HTERT RPE-1 (cell line): ENCODE measurements around the gene CCT8L2.
"Not testable (repeated sequence)": the region's sequence is repeated elsewhere in the genome, so short reads cannot be mapped to it uniquely, and the experiment has no call there.

ENCODE experiments used
- in situ Hi-C: fragments of 300-500 bp; cut with MboI; formaldehyde crosslinking; loops from 4 replicates; pipeline ENCODE4 v1.14.3; 2020; ENCODE audit warnings: low sequenced_read_pairs

Gene CCT8L2, protein sequence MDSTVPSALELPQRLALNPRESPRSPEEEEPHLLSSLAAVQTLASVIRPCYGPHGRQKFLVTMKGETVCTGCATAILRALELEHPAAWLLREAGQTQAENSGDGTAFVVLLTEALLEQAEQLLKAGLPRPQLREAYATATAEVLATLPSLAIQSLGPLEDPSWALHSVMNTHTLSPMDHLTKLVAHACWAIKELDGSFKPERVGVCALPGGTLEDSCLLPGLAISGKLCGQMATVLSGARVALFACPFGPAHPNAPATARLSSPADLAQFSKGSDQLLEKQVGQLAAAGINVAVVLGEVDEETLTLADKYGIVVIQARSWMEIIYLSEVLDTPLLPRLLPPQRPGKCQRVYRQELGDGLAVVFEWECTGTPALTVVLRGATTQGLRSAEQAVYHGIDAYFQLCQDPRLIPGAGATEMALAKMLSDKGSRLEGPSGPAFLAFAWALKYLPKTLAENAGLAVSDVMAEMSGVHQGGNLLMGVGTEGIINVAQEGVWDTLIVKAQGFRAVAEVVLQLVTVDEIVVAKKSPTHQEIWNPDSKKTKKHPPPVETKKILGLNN

DNA sequence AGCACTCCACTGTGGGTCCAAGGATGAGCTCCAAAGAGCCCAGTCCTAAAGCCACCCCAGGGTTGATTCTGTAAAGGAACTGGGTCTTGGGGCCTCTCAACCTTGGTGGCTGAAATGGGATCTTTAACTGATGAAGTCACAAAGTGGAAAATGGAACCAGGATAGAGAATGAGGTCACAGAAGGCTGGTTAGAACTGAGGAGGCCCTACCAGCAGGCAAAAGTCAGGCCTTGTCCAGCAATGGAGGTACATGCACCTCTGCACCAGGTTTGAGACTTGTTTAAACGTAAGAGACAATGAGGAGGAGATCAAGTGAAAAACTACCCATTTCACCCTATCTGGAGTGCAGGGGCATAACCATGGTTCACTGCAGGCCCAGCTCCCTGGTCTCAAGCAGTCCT is at the start of gene CCT8L2:
CCT8L2 (minus strand) TSS at position 101 of the 400 bp plus-strand sequence. CDS start 260 bp downstream, outside the sequence.
- in situ Hi-C loops = not testable (repeated sequence)

DNA sequence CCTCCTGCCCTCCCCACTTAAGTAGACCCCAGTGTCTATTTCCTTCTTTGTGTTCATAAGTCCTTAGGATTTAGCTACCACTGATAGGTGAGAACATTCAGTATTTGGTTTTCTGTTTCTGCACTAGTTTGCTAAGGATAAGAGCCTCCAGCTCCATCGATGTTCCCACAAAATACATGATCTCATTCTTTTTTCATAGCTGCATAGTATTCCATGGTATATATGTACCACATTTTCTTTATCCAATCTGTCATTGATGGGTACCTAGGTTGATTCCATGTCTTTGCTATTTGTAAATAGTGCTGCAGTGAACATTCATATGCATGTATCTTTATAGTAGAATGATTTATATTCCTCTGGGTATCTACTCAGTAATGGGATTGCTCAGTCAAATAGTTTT is 42.8 kb upstream of the CCT8L2 start:
- in situ Hi-C loops = not testable (repeated sequence)

DNA sequence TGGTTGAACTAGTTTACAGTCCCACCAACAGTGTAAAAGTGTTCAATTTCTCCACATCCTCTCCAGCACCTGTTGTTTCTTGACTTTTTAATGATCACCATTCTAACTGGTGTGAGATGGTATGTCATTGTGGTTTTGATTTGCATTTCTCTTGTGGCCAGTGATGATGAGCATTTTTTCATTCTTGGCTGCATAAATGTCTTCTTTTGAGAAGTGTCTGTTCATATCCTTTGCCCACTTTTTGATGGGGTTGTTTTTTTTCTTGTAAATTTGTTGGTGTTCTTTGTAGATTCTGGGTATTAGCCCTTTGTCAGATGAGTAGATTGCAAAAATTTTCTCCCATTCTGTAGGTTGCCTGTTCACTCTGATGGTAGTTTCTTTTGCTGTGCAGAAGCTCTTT is 41.5 kb upstream of the CCT8L2 start:
- in situ Hi-C loops = not testable (repeated sequence)

DNA sequence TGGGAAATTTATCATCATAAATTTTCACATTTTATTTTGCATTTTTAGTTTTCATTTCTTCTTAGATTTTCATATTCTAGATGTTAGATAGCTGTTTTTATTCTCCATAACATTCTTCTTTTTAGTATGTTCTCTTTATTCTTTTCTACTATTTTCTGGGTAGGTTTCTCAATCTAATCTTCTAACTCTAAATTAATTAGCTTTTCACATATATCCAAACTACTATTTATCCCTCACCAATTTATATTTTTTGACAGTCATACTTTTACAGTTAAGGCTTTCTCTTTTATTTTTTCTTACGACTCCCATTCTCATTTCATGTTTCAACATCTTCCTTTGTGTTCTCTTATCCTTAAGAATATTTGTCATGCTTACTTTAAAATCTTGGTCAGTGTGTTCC is 35.9 kb upstream of the CCT8L2 start:
- in situ Hi-C loops = not testable (repeated sequence)

DNA sequence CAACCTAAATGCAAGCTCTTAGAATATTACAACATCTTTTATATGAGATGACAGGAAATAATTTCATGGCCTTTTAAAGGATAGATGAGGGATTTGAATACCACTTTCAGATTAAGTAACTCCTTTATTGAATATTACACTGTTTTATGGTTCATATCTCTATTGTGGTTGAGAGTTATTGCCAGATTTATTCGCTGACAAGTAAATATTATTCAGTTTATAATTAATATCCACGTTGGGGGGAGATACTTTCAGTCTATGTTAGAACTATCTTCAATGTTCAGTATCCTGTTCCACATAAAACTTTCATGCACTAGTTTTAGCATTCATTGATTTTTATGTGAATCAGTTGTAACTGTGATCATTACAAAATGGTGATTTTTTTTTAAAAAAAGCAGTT is 32.4 kb upstream of the CCT8L2 start:
- in situ Hi-C loops = not testable (repeated sequence)

DNA sequence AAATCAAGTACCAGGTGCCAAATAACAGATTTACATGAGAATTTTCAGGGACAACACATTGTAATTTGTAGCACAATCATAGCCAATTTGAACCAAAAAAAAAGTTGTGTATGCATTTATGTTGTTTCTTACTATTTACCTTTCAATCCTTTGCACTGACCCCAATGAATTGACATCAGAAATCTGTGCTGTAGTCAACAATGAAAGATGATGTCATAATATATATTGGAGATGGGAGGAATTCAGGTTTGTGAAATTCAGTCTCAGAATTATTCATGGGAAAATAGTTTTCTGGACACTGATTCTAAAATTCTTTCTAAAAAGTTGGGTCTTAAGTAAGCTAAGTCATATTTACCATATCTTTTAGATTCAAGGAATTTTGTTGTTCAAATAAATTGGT is 31.0 kb upstream of the CCT8L2 start:
- in situ Hi-C loops = not testable (repeated sequence)

DNA sequence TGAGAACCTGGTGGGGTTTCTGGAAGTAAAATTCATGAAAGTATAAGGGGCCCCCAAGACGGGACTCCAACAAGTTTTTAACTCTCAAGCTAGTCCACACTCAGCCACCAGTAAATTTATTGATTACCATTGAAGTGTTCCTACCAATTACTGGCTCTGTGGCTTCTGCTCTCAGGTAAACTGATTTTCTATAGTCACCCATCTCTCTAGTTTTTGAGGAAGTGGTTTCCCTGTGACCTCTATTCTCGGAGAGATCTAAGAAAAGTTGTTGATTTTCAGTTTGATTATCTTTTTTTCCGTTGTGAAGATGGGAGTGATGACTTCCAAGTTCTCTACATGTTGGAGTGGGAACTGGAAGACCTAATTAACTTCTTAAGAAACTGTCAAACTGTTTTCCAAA is 24.9 kb upstream of the CCT8L2 start:
- in situ Hi-C loops = not testable (repeated sequence)

DNA sequence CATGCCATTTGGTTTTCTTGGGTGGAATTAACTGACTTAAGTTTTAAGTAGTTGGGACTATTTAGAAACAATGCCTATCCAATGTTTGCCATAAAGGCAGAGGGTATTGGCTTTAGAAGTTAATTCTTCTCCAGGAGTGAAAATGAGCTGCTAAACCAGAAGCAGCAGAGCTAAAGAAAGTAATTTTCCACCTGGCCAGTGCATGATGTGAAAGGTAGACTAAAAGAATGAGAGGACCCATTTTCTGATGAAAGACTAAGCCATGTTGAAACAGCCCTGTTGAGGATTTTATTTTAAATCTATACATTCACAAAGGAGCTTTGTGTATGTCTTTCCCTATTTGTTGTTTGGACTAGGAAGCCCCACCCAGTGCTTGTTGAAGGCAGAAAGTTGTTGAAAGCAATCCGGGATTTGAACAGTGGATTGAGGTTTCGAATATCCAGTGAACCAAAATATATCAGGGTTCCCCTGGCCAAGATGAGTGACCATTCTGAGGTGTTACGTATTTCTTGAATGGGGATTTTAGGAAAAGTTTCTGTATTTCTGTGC is 23.9 kb upstream of the CCT8L2 start:
- in situ Hi-C loops = not testable (repeated sequence)

DNA sequence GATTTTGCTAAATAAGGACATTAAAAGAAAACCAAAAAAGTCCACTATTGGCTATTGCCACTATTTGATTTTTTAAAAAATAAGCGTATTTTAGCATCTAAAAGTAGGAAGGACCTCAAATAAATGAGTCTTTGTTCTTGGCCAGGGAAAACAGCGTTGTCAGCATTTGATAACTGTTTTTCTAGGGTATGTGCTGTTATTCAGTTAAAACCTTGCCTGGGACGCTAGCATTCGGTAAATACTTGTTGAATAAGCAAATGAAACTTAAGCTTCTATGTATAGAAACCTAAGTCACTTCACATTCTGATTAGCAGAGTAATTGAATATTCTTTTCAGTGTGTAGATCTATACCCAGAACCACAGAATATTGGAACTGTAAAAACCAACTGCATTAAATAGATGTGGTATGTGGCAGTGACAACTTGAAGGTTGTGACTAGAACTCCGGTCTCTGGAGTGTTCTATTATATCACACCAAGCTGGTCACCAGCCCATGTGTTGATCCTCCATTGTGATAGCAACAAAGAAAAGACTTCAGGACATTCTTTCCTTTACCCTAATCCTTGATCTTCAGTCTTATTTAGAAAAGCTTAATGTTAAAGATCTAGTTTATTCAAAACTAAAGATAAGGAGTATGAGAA is 23.1 kb upstream of the CCT8L2 start:
- in situ Hi-C loops = not testable (repeated sequence)

DNA sequence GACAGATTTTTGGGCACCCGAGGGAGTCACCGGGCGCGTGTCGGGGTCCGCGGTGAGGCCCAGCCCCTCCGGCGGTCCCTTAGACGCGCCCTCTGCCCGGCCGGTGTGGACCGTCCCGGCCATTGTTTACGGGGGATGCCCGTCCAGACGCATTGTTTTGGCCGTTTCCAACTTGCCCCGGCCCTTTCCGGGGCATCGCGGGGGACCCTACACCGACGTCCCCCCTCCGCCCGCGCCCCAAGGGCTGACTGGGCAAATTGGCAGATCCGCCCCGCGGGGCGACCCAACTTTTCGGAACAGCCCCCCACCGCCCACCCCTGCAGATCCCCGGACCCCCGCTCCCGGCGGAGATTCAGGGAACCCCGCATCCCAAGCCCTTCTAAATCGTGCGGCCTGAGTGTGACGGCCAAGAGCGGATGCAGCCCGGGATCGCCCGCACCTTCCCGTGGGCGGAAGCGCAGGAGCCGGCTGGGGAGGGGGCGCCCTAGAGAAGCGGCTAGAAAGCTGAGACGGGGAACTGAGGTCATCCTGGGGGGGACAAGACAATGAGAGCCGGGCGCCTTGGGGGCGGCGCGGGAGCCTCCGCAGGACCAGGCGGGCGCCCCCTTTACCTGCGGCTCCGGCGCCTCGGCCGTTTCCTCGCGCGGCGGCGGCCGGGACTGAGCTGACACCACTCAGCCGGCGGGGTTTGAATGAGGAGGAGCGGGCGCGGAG is 17.1 kb upstream of the CCT8L2 start:
- in situ Hi-C loops = no loop called here

DNA sequence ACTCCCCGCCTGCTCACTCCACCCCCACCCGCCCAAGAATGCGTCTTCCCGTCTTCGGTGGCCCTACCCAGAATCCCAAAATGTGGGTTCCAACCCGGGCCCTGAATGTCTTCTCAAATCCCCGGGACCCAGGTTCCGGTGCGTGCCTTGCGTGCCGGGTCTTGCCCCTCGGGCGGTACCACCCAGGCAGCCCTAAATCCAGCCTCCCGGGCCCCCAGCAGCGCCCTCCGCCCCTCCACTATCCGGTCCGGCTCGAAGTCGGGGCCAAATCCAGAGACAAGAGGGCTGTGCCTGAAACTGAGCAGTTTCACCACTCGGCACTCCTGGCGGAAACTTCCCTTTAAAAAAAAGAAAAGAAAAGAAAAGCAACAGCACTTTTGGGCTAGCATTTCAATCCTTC is 16.3 kb upstream of the CCT8L2 start:
- in situ Hi-C loops = no loop called here

DNA sequence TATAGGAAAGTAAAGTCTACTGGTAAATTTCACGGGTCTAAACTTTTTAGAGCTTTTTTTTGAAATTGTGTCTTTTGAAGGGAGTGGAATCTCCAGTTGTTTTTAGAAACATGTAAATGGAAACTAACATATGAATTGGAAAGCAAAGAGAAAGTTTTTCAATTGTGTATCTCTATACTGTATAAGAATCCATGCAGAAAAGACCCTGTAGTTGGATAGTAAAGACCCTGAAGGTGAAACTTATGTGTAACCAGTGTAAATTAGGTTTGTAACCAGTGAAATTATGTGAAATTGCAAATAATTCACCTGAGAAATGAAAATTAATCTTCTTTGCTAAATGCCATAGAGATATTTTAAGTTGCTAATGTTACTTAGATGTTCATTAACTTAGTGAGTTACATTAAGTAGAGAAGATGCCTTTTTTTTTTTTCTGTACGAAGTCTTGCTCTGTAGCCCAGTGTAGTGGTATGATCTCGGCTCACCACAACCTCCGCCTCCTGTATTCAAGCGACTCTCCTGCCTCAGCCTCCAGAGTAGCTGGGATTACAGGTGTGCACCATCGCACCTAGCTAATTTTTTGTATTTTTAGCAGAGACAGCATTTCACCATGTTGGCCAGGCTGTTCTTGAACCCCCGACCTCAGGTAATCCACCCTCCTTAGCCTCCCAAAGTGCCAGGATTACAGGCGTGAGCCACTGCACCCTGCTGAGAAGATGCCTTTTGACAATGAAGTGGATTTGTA is 11.8 kb upstream of the CCT8L2 start:
- in situ Hi-C loops = not testable (repeated sequence)

DNA sequence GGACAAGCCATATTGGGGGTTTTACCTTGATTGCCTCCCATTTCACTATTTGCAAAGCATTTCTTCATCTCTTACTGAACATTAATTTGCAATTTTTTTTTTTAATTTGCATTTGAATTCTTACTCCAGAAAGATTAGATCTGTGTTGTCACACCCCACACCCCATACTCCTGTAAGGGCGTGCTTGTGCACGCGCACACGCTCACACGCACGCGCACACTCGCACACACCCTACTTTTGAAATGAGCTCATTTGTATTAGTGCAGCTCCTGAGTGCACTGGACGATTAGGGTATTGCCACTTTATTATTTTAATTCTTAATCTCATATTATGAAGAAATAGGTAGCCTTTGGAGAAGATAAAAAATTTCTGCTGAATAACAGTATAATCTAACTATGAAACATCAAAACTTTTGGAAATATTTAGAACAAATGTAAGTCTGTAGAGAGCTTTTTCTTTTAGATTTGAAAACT is 11.2 kb upstream of the CCT8L2 start:
- in situ Hi-C loops = not testable (repeated sequence)

DNA sequence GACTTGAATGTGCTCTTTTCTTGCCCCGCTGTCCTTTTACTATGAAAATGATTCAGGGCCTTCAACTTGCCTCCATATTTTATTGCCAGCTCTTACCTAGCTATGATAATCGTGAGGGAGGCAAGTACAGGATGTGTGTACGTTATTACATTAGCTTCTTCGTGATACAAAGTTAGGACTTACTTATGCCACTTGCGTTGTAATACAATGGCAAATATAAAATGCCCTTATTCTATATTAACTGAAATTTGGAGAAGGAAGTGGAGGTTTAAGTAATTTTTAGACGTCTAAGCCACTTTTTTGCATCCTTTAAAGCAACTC is 10.8 kb upstream of the CCT8L2 start:
- in situ Hi-C loops = no loop called here

DNA sequence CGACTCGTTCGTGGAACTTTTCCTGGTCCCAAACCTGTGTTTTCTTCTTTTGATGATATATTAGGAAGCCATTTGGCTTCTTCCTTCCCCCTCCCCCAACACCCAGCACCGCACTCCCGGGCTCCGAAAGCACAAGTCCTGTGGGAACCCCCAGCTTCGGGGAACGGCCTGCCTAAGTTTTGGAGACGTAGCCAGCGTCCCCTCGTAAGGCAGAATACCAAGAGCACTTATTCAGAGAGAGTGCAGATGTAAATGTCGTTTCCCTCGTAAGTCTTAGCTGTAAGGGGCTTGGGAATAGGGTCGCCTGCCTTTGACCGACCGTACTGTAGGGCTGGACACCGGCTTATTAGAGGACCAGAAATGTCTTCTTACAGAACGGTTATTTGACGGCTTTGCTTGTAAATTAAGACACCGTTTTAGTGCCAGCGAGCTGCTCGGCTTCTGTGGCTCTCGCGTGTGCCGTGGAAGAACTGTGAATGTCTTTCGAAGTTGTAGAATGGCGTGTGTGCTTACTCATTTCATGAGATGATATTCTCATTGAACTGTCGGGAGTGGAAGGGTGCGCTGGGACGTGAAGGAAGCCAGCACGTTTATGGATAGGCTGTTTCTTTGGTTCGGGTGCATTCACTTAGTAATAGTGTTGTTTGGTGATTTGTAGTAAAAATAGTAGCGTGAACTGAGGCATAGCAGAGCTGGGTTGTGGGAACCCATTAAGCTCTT is 10.3 kb upstream of the CCT8L2 start:
- in situ Hi-C loops = not testable (repeated sequence)

DNA sequence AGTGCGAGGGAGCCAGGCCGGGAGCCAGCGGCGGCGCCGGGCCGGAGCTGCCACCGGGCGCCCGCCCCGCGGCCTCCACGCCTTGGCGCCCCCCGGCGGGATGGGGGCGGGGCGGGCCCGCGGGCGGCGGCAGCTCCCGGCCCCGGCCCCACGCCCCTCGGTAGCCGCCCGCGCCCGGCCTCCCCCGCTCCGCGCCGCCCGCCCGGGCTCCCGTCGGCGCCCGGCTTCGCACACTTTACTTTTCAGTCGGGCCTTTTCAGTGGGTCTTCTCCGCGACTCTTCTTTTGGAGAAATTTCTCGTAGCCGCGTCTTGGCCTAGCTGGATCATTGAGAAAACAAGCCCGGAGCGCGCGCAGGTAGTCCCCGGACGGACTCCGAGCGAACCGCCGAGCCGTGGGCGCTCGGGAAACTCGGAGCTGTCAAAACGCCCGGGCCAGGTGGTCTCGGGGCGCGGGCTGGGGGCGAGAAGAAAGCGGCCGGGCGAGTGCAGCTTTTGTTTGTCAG is 9.7 kb upstream of the CCT8L2 start:
- in situ Hi-C loops = not testable (repeated sequence)

DNA sequence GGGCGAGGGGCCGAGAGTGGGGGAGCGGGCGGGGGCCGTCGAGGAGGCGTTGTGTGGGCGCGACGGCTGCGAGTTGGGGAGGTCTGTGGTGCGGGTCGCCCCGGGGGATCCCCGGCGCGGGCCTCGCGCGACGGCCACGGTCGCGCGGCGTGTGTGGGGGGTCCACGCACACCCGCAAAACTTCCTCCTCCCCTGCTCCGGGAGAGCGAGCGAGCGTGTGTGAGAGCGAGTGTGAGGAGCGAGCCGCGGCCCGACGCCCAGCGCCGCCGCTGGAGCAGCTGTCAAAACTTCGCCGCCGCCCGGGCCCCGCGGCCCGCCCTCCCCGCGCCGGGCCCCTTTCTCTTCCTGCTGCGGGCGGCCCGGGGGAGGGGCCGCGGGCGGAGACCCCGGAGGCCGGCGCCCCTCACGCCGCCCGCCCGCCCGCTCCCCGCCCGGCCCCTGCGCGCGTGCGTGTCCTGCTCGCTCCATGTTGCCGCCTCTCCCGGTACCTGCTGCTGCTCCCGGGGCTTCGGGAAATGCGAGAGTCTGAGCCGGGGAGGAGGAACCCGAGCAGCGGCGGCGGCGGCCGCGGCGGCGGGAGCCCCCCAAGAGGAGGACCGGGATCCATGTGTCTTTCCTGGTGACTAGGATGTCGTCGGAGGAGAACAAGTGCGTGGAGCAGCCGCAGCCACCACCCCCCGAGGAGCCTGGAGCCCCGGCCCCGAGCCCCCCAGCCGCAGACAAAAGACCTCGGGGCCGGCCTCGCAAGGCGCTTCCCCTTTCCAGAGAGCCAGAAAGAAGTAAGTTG is 9.0 kb upstream of the CCT8L2 start:
- in situ Hi-C loops = no loop called here

DNA sequence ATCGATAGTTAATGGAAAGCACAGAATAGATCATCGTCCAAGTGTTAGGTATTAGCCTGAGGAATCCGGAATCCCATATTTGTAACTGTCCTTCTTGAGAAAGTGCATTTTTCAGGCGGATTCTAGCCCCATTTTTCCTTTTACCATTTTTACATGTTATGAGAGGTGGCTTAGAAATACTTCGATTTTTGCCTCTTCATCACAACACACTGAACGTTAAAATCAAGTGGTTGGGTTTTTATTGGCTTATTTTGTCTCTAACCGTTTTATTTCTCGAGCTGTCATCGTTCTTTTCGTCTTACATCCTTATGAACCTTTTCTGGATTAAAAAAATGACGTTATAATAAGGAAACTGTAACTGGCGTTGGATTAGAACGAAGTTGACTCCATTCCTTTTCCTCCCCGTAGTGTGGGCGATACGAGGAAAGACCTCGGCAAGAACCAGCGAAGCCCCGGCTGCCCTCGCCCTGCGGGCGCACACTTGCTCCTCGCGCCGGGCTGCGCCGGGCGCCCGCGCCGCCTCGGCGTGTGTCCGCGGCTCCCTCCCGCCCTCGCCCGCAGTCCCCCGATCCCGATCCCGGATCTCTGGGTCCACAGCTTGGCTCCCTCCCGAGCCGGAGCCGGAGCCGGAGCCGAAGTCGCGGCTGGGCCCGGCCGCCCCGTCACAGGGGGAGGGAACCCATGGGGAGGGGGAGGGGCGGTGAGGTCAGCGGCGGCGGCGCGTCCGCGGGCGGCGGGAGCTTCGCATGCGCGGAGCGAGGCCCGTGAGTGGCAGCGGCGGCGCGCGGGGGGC is 8.2 kb upstream of the CCT8L2 start:
- in situ Hi-C loops = not testable (repeated sequence)
